B cell (primary cell): ENCODE measurements around the gene LKAAEAR1. TPM values are rescaled to one million over a fixed set of nuclear protein-coding genes. Genes with fewer than 3 reads are reported as not detected.
A peak's percentile ranks its signal among the peaks of the same experiment; 100 is the strongest.

Experiments
- ATAC-seq: fragments of 200-7000 bp; cut with Tn5 transposase; one replicate; pipeline ENCODE4 v1.10.0; 2021; ENCODE audit warnings: low read depth, mild to moderate bottlenecking, moderate number of reproducible peaks, moderate library complexity
- CTCF ChIA-PET: fragments of 350-600 bp; sonication (Branson Sonifier 250); formaldehyde crosslinking; loops from one replicate; lab custom pipeline; 2021; ENCODE audit warnings: antibody characterized with exemption, inconsistent platforms; lab: Charles Lee
- POLR2A ChIA-PET: fragments of 350-600 bp; sonication (Branson Sonifier 250); formaldehyde crosslinking; loops from one replicate; lab custom pipeline; 2021; ENCODE audit warnings: antibody characterized with exemption; lab: Charles Lee
- DNase-seq: peaks from one replicate; pipeline ENCODE4 v3.0.0; 2013
- H2AFZ ChIP-seq: 2 replicates; pipeline ENCODE4 v1.6.1; 2012; ENCODE audit warnings: mild to moderate bottlenecking, low read depth, low read length; ENCODE audit not compliant: insufficient read depth, poor library complexity, severe bottlenecking
- H3K27ac ChIP-seq, 2 donors: 1 replicate in 1 of 2; 2 replicates in 1 of 2; pipeline ENCODE4 v1.5.1; 2012 to 2013; ENCODE audit warnings: low read length in 2 of 2, mild to moderate bottlenecking in 2 of 2, moderate library complexity in 1 of 2
- H3K27me3 ChIP-seq, 4 experiments: fragments of 200-600 bp in 1 of 4; sonication (generic) in 1 of 4; replicated peaks in 1 of 4; 1 replicate in 2 of 4; 2 replicates in 2 of 4; pipeline versions ENCODE4 v1.6.1 to v1.7.0; 2013 to 2016; ENCODE audit warnings: low read length in 3 of 4, mild to moderate bottlenecking in 2 of 4, mixed read lengths in 1 of 4, moderate library complexity in 1 of 4; ENCODE audit not compliant: insufficient read depth in 4 of 4, control insufficient read depth in 3 of 4; ENCODE audit errors: control extremely low read depth in 1 of 4
- H3K36me3 ChIP-seq, 2 experiments: replicated peaks in 1 of 2; 1 replicate in 1 of 2; 2 replicates in 1 of 2; pipeline versions ENCODE4 v1.6.1 to v1.7.1; 2013; ENCODE audit warnings: low read length in 1 of 2; ENCODE audit not compliant: insufficient read depth in 2 of 2, control insufficient read depth in 1 of 2; ENCODE audit errors: control extremely low read depth in 1 of 2, extremely low read depth in 1 of 2
- H3K4me1 ChIP-seq, 2 donors: fragments of 200-600 bp in 1 of 2; sonication (generic) in 1 of 2; 1 replicate in 1 of 2; 2 replicates in 1 of 2; pipeline versions ENCODE4 v1.5.1 to v1.6.1; 2013 to 2017; ENCODE audit warnings: low read length in 2 of 2; ENCODE audit not compliant: control insufficient read depth in 2 of 2, insufficient read depth in 2 of 2
- H3K4me2 ChIP-seq: replicated peaks from 2 replicates; pipeline ENCODE3; 2012; ENCODE audit warnings: mild to moderate bottlenecking, low read depth, low read length; ENCODE audit not compliant: poor library complexity, severe bottlenecking
- H3K4me3 ChIP-seq, 5 experiments: fragments of 200-600 bp in 1 of 5; sonication (generic) in 1 of 5; 1 replicate in 3 of 5; 2 replicates in 2 of 5; pipeline versions ENCODE4 v1.5.1 to v1.7.0; 2011 to 2016; ENCODE audit warnings: low read length in 4 of 5, mild to moderate bottlenecking in 4 of 5, low read depth in 2 of 5, control low read depth in 1 of 5, moderate library complexity in 1 of 5; ENCODE audit not compliant: insufficient read depth in 1 of 5; ENCODE audit errors: control extremely low read depth in 1 of 5, extremely low read depth in 1 of 5
- H3K79me2 ChIP-seq: fragments of 200-600 bp; sonication (generic); one replicate; pipeline ENCODE4 v1.6.0; 2016; ENCODE audit warnings: low read length; ENCODE audit not compliant: control insufficient read depth, insufficient read depth
- H3K9ac ChIP-seq: fragments of 200-600 bp; sonication (generic); 2 replicates; pipeline ENCODE4 v1.6.1; 2017; ENCODE audit warnings: mild to moderate bottlenecking, low read length, moderate library complexity
- H3K9me3 ChIP-seq, 3 donors: one replicate each; pipeline versions ENCODE4 v1.6.1 to v1.7.1; 2013; ENCODE audit warnings: low read length in 2 of 3; ENCODE audit not compliant: control insufficient read depth in 2 of 3, insufficient read depth in 1 of 3; ENCODE audit errors: control extremely low read depth in 1 of 3
- H4K20me1 ChIP-seq: 2 replicates; pipeline ENCODE4 v1.6.0; 2012; ENCODE audit warnings: mild to moderate bottlenecking, low read length; ENCODE audit not compliant: insufficient read depth, control insufficient read depth, poor library complexity, severe bottlenecking
- H3K27ac Mint-ChIP-seq: one replicate; pipeline ENCODE4 v1.8.0; 2021; ENCODE audit warnings: mixed read lengths
- H3K27me3 Mint-ChIP-seq: one replicate; pipeline ENCODE4 v1.8.0; 2021; ENCODE audit warnings: mixed read lengths
- H3K4me1 Mint-ChIP-seq: one replicate; pipeline ENCODE4 v1.8.0; 2021; ENCODE audit warnings: mixed read lengths
- H3K4me3 Mint-ChIP-seq: one replicate; pipeline ENCODE4 v1.8.0; 2021; ENCODE audit warnings: mixed read lengths
- H3K9me3 Mint-ChIP-seq: one replicate; pipeline ENCODE4 v1.8.0; 2022; ENCODE audit warnings: mixed read lengths; ENCODE audit not compliant: insufficient read depth
- CTCF ChIP-seq: fragments of 200-600 bp; IDR thresholded peaks from one replicate; pipeline ENCODE4 v1.8.0; 2022; ENCODE audit warnings: antibody characterized with exemption, mild to moderate bottlenecking
- EZH2 ChIP-seq: IDR thresholded peaks from 2 replicates; pipeline ENCODE4 v1.6.1; 2012; ENCODE audit warnings: borderline replicate concordance, low read depth, mild to moderate bottlenecking, moderate library complexity, low read length; ENCODE audit not compliant: insufficient read depth, poor library complexity, severe bottlenecking
- WGBS: methylation state at CpG from one replicate; pipeline ENCODE4 v1.1.5; 2013; ENCODE audit warnings: missing lambda C conversion rate; ENCODE audit not compliant: insufficient coverage; 5-methylcytosine and 5-hydroxymethylcytosine counted together
- intact Hi-C: fragments of 100-400 bp; cut with micrococcal nuclease; formaldehyde crosslinking; loops from one replicate; pipeline ENCODE4 v1.10.0; 2022
- polyA plus RNA-seq: library from polyadenylated mRNA; depleted of rRNA; stranded (reverse); fragments of >200 nt; gene quantifications from 2 replicates; pipeline ENCODE4 v1.2.3, GENCODE V29; 2012
- total RNA-seq, 2 donors: library from RNA; stranded (reverse); fragments of 120-200 nt in 1 of 2; gene quantifications; 1 replicate in 1 of 2; 2 replicates in 1 of 2; pipeline versions ENCODE4 v1.2.3 to v1.2.4, GENCODE V29; 2013 to 2022

LKAAEAR1 gene
- total and polyA plus RNA-seq, 2 donors (not counting 1 experiment from before 2014, with no cell fraction given): 1.9 TPM; not detected in 1

- Mint-ChIP-seq H3K9me3 (no peaks in the 10 kb centered on the region), H3K4me3 (peak overlapping the region; percentile 77), H3K27ac (no peak overlapping the region), H3K27me3 (peaks cover 36% of the 10 kb centered on the region), H3K4me1 (peaks cover 23% of the 10 kb centered on the region)
- H3K4me3 ChIP-seq: peak overlapping the region in 4 of 5 experiments; percentile 52 to 64 (median 60)
- peaks cover 31 to 32% of the 10 kb centered on the region in 2 donors for H3K4me1 ChIP-seq
- no peaks in the 10 kb centered on the region for H3K79me2 ChIP-seq
- intact Hi-C loops: no loop called here
- no peaks in the 10 kb centered on the region for H3K36me3 ChIP-seq
- peak overlapping the region in 1 of 2 donors; percentile 56 for H3K27ac ChIP-seq
- H3K9me3 ChIP-seq: peaks cover 0 to 3% (median 0%) of the 10 kb centered on the region in 3 donors
- peaks cover 0 to 31% (median 12%) of the 10 kb centered on the region in 4 experiments for H3K27me3 ChIP-seq
- WGBS: under 1% methylated on average over 29 of the region's 55 CpGs
- H3K9ac ChIP-seq: peak overlapping the region; percentile 75
- peak; percentile 51 for DNase-seq
- TF ChIP-seq EZH2 (no peak), CTCF (no peak)
- H3K4me2 ChIP-seq: peak overlapping the region; percentile 86
- H2AFZ ChIP-seq: peak overlapping the region; percentile 77
- POLR2A ChIA-PET: no interaction called here
- CTCF ChIA-PET: interaction anchor here (0.7 to 6.4 kb wide), 7 partner anchors 12 to 78 kb away, joined by 3 to 108 read pairs (median 5); partner anchors contain the start of genes OPRL1 and RGS19
- H4K20me1 ChIP-seq: peaks cover 3% of the 10 kb centered on the region
- no peak for ATAC-seq
Observed at GRCh38 chr20:64042054-64042781, 42.0 kb downstream of the LKAAEAR1 start.

DNA sequence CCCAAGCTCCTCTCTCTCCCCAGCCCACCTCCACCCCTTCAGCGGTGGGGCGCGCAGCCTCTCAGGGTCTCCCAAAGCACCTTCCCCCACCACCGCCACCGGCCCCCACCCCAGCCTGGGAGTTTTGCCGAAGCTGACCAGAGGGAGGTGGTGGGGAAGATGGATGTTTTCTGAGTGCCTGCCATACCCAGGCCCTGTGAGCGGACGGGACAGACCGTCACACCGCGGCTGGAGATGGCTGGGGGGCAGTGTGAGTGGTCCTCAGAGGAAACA lies 42.5 kb downstream of the LKAAEAR1 start:
- WGBS: 2% methylated on average over 5 of the region's 11 CpGs
- H3K36me3 ChIP-seq: no peaks in the 10 kb centered on the region
- peaks cover 0 to 3% (median 0%) of the 10 kb centered on the region in 3 donors for H3K9me3 ChIP-seq
- H3K27me3 ChIP-seq: peaks cover 0 to 33% (median 12%) of the 10 kb centered on the region in 4 experiments
- no peaks in the 10 kb centered on the region for H3K9me3 Mint-ChIP-seq
- H3K4me1 ChIP-seq: peaks cover 31 to 32% of the 10 kb centered on the region in 2 donors
- peak overlapping the region; percentile 75 for H3K9ac ChIP-seq
- POLR2A ChIA-PET: no interaction called here
- peak overlapping the region; percentile 77 for H2AFZ ChIP-seq
- CTCF ChIA-PET: interaction anchor here (1.0 to 6.4 kb wide), 6 partner anchors 12 to 79 kb away, joined by 3 to 108 read pairs (median 14); partner anchors contain the start of genes OPRL1 and RGS19
- H3K27me3 Mint-ChIP-seq: peaks cover 31% of the 10 kb centered on the region
- H4K20me1 ChIP-seq: peaks cover 6% of the 10 kb centered on the region
- intact Hi-C loops: no loop called here
- peak overlapping the region; percentile 77 for H3K4me3 Mint-ChIP-seq
- H3K4me1 Mint-ChIP-seq: peaks cover 23% of the 10 kb centered on the region
- ATAC-seq (no peak), DNase-seq (no peak)
- H3K79me2 ChIP-seq: no peaks in the 10 kb centered on the region
- H3K27ac ChIP-seq: no peak overlapping the region
- H3K4me2 ChIP-seq: peak overlapping the region; percentile 86
- peak overlapping the region in 4 of 5 experiments; percentile 52 to 64 (median 60) for H3K4me3 ChIP-seq
- peak overlapping the region; percentile 26 for H3K27ac Mint-ChIP-seq
- TF ChIP-seq EZH2 (no peak), CTCF (no peak)
